Measurements from ENCODE around the gene KIF1B. TPM values are rescaled to one million over a fixed set of nuclear protein-coding genes. Genes with fewer than 3 reads are reported as not detected.

KIF1B gene
- total and polyA plus RNA-seq, 9 of the 15 experiments (the other 6 are each of a cell fraction or from before 2014, with no cell fraction given), result 2.8 to 19.8 (median 11.9) TPM

DNA sequence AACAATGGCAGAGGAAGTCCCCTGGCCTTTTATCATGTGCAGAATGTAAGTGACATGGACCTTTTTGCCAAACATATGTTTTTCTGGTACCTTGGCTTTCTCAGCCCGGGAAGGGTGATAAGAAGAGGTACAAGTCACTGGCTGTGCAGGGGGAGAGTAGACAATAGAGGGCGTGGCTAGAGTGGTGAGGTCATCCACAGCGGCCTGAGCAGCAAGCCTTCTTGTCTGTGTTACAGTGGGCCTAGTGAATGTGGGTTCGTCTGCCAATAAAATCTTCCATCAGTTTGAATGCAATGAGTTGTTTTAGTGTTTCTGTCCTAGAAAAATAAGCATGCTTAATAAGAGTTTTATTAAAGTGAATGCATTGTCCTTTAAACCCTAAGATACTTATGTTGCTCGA, 129.4 kb downstream of the KIF1B start (continued):
- TF ChIP-seq FOXK2 (conservative IDR thresholded peaks at IDR 0.05 in 1 of 2, IDR thresholded peaks at IDR 0.05 in 1 of 2; ENCODE audit: low read depth in 2 of 2) (peak; percentile 64 to 68; a peak in 2 of 4 replicates), DPF2 (IDR thresholded peaks at IDR 0.05) (peak; percentile 78), TCFL5 (CRISPR knock-in tag; conservative IDR thresholded peaks at IDR 0.05) (no peak), OTX1 (CRISPR knock-in tag; IDR thresholded peaks at IDR 0.05) (no peak), MTA3 (IDR thresholded peaks at IDR 0.05; ENCODE audit: borderline replicate concordance) (peak; percentile 68), ZNF764 (CRISPR knock-in tag; IDR thresholded peaks at IDR 0.05; ENCODE audit: low read depth) (0 out of 2 replicates have a peak, but pooled peaks have one; percentile 43), TAF9B (IDR thresholded peaks at IDR 0.05; ENCODE audit: partially characterized antibody) (peak; percentile 18), SOX6 (IDR thresholded peaks at IDR 0.05) (peak; percentile 98), FOXA3 (CRISPR knock-in tag; conservative IDR thresholded peaks at IDR 0.05 in 1 of 2, IDR thresholded peaks at IDR 0.05 in 1 of 2) (peak in 1 of 2 experiments; percentile 17; a peak in 1 of 4 replicates), LEF1 (IDR thresholded peaks at IDR 0.05) (peak; percentile 31; the same call in 1 of the 2 replicates), CXXC5 (CRISPR knock-in tag; IDR thresholded peaks at IDR 0.05) (0 out of 2 replicates have a peak, but pooled peaks have one; percentile 12), ZEB2 (IDR thresholded peaks at IDR 0.05) (peak; percentile 70), JUN (IDR thresholded peaks at IDR 0.05; ENCODE audit: borderline replicate concordance, low read depth, low read length) (peak; percentile 93), JUN (CRISPR knock-in tag; IDR thresholded peaks at IDR 0.05; ENCODE audit: borderline replicate concordance) (no peak), TEAD1 (CRISPR knock-in tag; IDR thresholded peaks at IDR 0.05) (0 out of 4 replicates have a peak, but pooled peaks of 1 of the 2 experiments have one; percentile 15), SMARCE1 (IDR thresholded peaks at IDR 0.05) (0 out of 2 replicates have a peak, but pooled peaks have one; percentile 56), FOSL1 (tag; conservative IDR thresholded peaks at IDR 0.05) (peak; percentile 24; the same call in 1 of the 2 replicates), NRF1 (conservative IDR thresholded peaks at IDR 0.05 in 1 of 2, IDR thresholded peaks at IDR 0.05 in 1 of 2) (peak; percentile 50 to 61; a peak in 3 of 4 replicates)
- TF ChIP-seq, protein P1, sequence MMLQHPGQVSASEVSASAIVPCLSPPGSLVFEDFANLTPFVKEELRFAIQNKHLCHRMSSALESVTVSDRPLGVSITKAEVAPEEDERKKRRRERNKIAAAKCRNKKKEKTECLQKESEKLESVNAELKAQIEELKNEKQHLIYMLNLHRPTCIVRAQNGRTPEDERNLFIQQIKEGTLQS (IDR thresholded peaks at IDR 0.05), result peak; percentile 93
- TF ChIP-seq, protein P1 (CRISPR knock-in tag; conservative IDR thresholded peaks at IDR 0.05), result no peak; the same call in 1 of the 2 replicates
- TF ChIP-seq, protein P2, sequence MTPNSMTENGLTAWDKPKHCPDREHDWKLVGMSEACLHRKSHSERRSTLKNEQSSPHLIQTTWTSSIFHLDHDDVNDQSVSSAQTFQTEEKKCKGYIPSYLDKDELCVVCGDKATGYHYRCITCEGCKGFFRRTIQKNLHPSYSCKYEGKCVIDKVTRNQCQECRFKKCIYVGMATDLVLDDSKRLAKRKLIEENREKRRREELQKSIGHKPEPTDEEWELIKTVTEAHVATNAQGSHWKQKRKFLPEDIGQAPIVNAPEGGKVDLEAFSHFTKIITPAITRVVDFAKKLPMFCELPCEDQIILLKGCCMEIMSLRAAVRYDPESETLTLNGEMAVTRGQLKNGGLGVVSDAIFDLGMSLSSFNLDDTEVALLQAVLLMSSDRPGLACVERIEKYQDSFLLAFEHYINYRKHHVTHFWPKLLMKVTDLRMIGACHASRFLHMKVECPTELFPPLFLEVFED (CRISPR knock-in tag; conservative IDR thresholded peaks at IDR 0.05), result no peak
